B cell (primary cell): Measurements from ENCODE around the gene PANK3.

Source experiments
- CTCF ChIP-seq: fragments of 200-600 bp; IDR thresholded peaks from one replicate; pipeline ENCODE4 v1.8.0; 2022; ENCODE audit warnings: antibody characterized with exemption, mild to moderate bottlenecking
- EZH2 ChIP-seq: IDR thresholded peaks from 2 replicates; pipeline ENCODE4 v1.6.1; 2012; ENCODE audit warnings: borderline replicate concordance, low read depth, mild to moderate bottlenecking, moderate library complexity, low read length; ENCODE audit not compliant: insufficient read depth, poor library complexity, severe bottlenecking

- no peak for TF ChIP-seq CTCF
- no peak for TF ChIP-seq EZH2
Observed at GRCh38 chr5:168502563-168503237, 76.5 kb downstream of the PANK3 start.
